Measurements from ENCODE around the gene TMEM250.
A peak's percentile ranks its signal among the peaks of the same experiment; 100 is the strongest.
"Not testable (repeated sequence)": the region's sequence is repeated elsewhere in the genome, so short reads cannot be mapped to it uniquely, and the experiment has no call there.

TMEM250 gene

DNA sequence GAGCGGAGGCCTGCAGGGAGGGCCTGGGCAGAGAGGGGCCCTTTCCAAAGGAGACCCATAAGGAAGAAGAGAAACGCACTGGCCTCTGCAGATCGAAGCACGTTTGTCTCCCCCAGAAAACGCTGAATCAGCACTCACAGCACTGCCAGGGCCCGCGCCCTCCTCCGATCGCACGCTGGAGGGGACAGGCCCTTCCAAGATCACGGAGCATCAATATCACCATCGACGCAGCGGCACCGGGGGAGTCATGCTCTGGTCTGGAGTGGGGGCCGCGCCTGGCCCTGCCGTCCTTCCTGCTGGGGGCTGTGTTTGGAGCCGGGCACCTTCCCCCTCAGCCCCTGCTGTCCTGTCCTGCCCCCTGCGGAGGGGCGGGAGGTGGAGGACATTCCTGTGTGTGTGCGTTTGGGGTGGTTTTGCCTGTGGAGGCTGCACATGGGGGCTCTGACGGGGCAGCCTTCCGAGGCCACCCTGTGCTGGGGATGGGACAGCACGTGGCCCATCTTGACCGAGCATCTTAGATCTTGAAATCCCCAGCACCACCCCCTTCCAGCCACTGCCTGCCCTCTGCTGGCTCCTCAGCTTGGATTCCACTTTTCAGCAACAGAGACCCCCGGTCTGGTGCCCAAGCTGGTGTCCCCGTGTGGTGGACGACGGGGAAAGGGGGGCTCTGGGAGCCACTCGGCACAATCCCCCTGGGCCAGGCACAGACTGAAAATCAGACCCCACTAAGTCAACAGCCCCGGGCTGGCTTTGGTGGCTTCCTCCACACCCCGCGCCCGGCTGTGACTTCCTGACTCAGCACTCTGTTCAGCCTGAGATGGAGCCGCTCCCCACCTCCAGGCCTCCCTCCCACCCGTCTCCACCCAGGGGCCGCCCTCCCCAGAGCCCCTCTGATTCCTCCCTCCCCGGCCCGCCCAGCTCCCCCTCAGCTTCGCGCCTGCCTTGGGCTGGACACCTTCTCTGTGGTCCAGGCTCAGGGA is 8.3 kb downstream of the TMEM250 start:
- DNase-seq: peak; percentile 25

DNA sequence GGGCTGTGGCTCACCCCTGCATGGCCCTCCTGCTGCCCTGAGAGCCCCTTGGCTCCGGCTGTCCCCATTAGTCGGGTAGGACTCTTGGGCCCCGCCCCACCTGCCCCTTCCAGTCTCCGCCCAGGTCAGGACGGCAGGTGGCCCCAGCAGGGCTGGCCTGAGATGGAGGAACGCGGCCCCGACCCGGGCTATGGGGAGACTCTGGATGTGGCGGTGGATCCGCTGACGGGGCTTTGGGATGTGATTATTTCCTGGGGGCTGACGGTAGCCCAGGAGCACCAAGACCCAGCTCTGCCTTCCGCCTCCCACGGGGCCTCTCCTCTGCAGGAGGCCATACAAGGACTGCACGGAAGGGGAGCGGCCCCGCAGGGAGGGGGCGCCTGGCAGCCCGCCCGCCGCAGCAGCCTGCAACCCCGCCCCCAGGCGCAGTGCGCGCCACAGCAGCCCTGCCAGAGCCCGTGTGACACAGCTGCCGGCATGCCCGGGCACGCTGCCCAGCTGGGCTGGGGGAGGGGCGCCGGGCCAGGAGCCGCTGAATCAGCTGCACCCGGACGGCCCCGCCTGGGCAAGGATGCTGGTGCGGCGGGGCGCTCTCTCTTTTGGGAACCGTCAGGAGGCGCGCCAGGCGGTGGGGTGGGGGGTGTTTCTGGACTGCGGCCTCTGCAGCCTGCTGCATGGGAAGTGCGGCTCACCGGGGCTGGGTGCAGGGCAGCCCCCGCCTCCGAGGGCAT is 9.2 kb downstream of the TMEM250 start:
- DNase-seq: peak; percentile 93

DNA sequence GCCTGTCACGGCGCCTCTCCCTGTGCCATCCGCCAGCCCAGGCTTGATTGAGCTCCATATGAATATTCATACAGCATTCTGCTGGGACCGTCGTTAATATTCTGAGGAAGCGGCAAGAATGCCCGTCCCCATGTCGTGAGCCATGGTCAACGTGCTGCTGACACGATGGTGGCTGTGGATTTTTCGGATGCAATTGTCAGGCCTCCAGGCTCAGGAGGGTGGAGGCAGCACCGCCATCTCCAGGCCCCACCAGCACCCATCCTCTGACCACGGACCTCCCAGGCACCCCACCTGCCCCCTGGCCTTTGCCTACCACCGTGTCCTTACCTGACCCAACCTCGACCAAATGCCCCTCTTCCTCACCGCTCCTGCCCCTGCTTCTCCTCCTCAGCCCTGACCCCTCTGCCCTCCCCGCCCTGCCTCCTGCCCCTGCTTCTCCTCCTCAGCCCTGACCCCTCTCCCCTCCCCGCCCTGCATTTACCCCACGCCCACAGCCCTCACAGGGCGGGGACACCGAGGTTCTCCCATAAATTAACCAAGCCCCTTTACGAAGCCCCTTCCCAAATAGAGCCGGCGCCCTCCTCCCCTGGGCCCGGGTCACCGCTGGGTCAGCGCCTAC is 9.9 kb downstream of the TMEM250 start:
- no peak for DNase-seq

DNA sequence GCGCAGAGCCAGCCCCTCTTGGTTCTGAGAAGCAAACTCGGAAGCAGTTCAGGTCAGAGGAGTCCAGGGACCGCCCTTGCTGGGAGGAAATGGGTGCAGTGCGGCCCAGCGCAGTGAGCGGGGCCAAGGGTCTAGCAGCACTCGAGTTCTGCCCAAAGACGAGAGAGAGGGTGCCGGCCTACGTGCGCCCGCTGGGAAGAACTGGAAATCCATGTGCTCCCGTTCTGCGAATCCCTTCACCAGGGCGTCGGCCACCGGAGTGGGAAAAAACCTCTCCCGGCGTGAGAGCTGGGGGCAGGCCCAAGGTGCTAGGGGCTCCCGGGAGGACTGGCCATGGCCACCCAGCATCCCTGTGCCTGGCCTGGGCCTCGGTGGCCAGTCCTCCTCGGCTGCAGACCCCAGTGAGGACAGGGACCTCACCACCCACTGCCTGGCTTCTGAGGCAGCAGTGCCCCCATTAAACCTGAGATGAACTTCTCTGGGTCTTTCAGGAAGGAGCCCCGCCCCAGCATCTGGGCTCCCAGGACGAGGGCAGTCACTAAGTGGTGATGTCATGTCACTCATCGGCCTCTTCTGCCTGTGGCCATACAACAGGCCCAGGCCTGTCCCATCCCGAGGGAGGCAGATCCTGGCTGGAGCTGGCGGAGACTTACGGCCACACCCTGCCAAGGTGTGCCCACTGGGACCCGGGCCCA is 10.6 kb downstream of the TMEM250 start:
- no peak for DNase-seq

DNA sequence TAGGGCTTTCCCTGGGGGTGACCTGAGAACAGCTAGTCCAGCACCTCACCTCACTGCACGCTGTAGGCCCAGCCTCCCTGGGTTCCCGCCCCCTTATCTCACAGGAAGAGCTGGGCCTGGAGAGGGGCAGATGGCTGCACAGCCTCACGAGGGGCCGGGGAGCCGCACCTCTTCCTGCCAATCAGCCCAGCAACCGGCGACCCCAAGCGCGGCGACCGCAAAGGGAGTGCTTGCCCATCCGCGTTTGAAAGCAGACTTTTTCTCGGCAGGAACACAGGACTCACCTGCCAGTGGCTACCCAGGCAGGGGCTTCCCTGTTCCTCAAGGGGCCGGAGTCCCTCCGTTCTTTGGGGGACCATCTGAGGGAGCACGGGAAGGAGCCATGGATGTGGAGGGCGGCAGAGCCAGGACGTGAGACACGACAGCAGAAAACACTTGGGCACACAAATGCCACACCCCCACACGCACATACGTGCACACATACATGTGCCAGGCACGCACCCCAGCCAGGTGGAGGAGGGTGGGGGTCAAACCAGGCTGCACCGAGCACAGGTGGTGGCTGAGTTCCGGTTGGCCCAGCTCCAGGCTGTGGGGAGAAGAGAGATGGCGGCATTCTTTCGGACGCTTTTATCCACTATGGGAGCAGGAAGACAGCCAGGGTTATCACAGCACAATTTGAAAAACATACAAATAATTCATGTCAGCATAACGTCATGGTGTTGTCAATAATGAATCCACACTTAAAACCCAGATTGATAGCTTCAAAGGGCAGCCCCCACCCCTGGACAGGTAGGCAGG is 11.3 kb downstream of the TMEM250 start:
- no peak for DNase-seq

DNA sequence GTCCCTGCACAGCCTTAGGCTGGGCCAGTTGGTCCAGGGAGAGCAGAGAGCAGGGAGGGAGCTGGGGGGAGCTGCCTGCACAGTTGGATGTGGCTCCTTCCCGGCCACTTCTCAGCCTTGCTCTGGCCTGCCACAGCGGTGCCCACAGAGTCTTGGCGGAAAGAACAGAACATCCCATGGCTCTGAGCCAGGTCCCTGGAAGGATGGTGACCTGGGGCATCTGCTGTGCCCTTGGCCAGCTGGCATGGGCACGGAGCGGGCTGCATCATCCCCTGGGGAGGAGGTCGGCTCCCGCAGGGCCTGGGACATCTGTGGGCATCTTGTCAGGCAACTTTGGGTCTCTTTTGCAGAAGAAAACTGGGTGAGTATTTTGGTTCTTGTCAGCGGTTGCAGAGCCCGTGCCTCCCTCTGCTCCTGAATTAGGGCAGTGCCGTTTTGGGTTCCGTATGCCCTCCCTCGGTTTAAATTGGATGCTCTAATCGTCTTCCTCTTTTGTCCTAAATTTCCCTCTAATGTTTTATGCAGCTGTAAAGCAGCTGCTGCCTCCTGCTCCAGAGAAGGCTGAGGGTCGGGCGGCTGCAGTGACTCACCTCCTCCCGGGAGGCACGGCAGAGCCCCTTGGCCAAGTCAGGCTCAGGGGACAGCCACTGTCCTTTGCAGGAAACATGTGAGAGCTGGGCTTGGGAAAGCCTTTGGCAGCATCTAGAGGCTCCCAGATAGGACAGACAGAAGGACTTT is 13.1 kb downstream of the TMEM250 start:
- peak; percentile 48 for DNase-seq

DNA sequence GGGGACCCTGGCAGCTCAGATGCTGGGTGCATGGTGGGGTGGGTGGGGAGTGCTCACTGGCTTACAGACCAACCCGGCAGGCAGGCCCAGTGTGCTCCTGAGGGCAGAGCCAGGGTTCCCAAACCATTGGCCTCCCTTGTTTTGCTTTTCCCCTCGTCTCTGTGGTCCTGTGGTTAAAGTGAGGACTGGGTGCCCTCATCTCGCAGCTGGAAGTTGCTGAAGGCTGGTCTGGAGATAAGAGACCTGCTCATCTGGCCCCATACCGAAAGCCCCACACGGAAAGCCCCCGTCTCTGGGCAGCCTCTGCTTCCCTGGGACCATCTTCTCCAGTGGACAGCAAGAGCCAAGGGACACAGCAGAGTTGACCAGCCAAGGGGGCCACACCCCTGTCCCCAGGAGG is 13.8 kb downstream of the TMEM250 start:
- no peak for DNase-seq

DNA sequence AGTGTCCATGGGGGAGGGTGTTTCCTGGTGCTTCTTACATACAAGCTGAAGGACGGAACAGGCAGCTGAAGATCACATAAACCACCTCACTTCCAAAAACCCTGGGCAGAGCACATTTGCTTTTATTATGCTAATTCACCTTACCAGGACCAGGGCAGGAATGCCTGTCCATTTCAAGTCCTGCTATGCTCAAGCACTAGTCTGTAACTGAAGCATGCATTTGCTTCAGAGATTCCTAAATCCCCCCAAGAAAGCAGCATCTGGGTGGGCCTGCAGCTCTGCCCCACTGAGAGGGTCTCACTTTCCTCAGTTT is 14.2 kb downstream of the TMEM250 start:
- DNase-seq: no peak

DNA sequence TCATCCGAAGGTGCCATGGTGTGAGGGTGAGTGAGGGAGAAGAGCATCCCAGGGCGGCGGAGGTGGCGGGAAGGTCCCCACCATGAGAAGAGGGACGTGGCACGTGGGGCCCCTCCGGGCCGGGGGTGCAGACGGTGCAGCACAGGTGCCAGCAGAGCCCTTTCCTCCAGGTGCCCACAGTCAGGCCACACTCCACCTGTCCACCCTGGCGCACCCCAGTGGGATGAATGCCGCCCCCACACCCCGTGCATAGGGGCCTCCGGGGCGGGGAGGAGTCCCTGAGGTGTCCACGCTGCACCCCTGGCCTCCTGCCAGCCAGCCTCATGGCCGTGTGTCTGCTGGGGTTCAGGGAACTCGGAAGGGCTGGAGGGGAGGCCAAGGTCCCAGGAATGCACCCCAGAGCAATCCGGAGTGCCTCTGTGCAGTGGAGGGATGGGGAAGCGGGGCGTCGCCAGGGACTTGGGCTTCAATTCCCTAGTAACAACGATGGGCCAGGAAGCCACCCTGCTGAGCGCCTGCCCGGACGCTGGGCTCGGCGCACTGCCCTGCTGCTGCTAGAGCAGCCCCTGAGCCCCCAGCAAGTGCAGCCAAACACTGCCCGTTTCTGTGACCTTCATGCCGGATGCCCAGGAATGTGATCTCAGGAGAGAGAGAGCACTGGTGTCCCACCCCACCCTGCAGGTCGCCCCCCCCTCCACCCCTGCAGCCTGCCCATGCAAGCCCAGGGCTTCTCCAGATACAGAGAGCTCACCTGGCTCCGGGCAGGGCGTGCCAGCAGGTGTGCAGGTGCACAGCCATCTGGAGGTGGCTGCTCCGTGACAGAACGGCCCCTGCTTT is 14.8 kb downstream of the TMEM250 start:
- no peak for DNase-seq

DNA sequence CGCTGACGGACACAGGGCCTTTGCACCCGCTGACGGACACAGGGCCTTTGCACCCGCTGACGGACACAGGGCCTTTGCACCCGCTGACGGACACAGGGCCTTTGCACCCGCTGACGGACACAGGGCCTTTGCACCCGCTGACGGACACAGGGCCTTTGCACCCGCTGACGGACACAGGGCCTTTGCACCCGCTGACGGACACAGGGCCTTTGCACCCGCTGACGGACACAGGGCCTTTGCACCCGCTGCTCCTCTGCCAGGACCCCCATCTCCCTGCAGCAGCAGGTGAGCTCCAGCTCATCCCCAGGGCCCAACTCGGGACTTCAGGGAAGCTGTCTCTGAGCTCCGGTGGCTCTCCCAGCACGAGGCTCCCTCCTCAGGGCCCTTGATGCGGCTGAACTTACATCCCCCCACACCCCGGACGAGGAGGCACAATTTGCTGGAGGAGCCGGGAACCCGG is 17.0 kb downstream of the TMEM250 start:
- not testable (repeated sequence) for DNase-seq

DNA sequence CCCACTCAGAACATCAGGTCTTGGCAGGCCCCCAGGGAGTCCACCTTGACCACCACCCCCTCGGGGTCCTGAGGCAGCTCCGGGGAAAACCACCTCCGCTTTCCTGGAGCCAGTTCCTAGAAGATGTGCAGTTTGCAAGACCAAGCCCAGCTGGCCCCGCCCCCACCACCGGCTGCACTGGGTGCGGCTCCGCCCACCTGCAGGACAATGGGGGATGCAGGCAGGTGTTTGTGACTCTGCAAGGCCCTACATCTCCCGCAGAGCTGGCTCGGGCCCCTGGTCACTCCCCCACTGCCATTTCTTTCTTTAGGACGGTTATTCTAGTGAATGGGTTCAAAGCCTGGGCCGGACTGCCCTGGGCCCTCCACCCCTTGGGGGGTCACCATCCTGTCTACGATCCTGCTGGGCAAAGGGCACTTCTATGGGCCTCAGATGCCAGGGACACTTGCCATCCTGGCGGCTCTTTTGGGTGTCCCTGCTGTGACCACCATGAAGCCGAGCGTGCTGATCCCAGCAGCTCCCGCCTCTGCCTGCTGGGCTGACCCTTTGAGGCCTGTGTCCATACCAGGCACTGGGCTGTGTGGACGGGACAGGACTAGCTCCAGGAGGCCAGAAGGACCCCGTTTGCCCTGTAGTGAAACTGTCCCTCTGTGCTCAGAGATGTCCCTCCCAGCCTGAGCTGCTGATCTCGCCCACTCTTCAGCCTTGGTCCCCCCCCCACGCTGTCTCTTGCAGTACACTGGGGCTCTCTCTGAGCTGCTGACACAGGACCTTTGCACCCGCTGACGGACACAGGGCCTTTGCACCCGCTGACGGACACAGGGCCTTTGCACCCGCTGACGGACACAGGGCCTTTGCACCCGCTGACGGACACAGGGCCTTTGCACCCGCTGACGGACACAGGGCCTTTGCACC is 17.7 kb downstream of the TMEM250 start:
- DNase-seq: no peak

DNA sequence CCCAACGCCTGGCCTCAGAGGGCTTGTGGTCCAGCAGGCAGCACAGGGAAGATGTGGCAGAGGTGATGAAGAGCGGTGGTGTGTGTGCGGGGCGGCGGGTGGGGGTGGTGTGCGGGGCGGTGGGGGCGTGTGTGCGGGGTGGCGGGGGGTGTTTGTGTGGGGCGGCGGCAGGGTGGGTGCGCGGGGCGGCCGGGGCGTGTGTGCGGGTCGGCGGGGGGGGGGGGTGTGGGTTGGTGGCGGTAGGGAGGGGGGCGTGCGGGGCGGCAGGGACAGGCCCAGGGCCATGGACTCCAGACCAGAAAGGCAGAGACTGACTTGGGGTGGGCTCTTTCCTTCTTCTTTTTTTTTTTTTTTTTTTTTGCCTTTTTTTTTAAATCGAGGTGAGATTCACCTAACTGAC is 19.1 kb downstream of the TMEM250 start:
- DNase-seq: no peak

DNA sequence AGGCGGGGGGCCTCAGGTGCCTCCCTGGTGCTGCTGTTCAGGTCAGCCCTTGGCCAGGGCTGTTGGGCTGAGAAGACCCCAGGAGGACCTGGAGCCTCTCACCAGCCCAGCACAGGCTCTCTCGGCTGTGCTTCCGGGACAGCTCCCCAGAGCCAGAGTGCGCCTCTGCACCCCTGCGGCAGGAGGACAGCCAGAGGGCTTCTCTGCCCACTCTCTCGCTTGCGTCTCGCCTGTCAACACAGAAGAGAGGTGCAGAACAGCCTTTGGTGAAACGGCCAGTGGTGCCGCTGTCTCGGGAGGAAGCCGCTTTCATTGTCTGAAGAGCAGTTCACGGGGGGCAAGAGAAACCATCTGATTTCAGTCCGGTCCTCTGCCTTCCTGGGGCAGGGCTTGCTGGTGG is 19.8 kb downstream of the TMEM250 start:
- DNase-seq: no peak

DNA sequence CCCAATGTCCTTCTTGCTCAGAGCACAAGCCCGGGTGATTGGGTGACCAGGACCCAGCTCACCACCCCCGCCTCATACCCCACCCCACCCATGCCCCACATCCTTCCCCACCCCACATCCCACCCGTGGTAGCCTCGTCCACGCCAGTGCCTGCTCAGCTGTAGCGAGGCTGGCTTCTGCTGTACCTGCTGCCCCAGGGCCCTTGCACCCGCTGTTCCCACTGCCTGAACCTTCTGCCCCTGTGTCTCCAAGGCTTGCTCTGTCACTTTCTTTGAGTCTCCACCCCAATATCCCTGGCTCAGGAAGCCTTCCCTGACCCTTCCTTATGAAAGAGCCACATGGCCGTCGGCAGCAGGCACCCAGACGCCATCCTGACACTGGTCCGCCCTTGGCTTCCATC is 20.5 kb downstream of the TMEM250 start:
- no peak for DNase-seq

DNA sequence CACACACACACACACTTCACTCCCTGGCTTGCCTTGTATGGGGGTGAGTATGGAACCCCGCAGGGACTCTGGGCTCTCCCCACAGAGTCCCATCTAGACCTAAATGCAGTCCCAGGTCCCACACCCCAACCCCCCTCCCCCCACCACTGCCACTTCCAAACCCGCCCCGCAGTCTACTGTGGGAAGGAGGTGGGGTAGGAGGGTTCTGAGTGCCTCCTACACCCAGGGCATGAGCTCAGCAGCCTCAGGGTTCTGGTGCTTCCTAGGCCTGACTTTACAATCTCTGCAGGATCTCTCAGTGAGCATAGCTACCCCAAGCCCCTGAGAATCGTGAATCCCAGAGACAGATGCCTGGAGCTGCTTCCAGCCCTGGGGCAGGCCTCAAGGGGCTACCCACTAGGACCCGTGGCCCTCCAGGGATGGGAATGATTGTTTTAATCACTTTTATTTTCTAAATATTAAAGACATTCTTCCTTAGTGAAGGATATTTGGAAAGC is 22.1 kb downstream of the TMEM250 start:
- no peak for DNase-seq

DNA sequence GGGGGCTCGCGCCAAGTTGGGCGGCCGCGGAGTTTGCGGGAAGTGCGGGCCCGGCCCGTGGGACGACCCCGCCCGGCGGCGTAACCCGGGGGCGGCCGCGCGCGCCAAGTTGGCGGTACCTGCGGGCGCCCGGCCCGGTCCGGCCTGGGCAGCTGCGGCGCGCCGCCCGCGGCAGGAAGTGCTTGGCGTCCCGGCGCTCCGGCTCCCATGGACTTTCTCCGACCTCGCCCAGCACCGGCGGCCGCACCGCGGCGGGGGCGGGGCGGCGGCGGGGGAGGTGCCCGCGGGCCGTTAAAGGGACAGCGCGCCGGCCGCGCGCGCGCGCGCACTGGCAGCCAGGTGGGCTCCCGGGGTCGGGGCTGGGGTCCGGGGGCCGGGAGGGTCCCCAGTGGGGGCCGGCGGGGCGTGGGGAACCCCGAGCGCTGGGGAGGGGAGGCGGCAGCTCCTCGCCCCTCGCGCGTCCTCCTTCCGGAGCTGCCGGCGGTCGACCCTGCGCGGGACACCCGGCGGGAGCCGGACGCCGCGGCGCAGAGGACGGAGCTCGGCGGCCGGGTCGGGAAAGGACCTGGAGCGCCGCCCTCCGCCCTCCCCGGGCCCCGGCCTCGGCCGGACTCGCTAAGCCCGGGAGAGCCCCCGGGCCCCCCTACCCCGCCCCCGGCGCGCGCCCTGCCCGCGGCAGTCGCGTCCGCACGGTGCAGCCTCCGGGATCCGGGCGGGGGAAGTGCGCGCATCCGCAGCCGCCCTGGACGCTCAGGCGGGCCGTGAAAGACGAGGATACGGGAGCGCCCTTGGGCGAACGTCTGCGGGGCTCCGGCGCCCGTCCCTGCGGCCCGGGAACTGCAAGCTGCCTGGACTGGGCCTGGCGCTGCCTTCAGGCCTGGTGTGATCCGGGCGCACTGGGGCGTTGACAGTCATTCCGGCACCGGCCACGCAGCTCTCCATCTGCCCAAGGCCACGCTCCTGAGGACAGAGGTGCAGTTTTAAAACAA is 23.3 kb downstream of the TMEM250 start, which contains the start of gene NACC2:
Gene NACC2 (minus strand): TSS at position 220 of the 989 bp plus-strand sequence. CDS start 44,768 bp downstream, outside the sequence.
- DNase-seq: peak; percentile 66

DNA sequence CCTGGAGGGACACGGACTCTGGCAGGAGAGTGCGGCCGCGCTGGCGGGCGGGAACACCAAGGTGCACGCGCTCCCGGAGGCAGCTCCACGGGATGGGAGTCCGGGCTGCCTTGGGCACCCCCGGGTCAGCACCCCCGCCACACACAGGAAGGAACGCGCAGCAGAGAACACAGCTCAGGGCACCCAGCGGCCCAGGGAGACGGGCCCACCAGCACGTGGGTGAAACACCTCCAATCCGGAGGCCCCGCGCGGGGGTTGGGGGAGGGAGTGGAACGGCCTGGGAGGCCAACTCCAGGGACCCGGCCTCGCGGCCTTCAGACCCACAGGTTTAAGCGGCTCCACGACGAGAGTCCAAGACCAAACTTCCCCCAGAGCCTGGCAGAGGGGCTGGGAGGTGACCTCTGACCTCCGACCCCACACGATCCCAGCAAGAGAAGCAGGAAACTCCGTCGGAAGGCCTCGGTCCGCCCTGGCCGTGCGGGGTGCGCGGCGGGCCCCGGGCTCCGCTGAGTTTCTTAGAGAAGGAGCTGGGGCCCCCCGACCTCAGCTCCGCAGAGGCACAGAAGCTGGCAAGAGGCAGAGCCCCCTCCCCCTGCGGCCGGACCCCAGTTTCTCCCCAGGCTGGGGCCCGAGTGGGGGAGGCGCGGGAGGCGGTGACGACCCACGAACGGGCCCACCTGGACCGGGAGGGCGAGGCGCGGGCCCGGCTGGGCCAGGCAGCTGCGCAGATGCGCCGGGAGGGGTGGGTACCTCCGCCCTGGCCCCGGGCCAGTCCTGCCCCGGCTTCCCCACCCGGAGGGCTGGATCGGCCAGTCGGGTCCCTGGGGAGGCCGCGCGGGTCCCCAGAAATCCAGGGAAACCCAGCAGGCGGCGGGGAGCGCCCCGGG is 24.4 kb downstream of the TMEM250 start:
- peak; percentile 69 for DNase-seq
